HG03354 (cell line): Measurements from ENCODE around the gene PDF.
"Not testable (repeated sequence)": the region's sequence is repeated elsewhere in the genome, so short reads cannot be mapped to it uniquely, and the experiment has no call there.

Experiments used
- ATAC-seq: cut with Tn5 transposase; IDR thresholded peaks from one replicate; pipeline ENCODE4 v1.9.1; 2021; ENCODE audit warnings: mild to moderate bottlenecking; ENCODE audit not compliant: unreplicated experiment, poor library complexity, severe bottlenecking

The PDF gene, protein sequence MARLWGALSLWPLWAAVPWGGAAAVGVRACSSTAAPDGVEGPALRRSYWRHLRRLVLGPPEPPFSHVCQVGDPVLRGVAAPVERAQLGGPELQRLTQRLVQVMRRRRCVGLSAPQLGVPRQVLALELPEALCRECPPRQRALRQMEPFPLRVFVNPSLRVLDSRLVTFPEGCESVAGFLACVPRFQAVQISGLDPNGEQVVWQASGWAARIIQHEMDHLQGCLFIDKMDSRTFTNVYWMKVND

DNA sequence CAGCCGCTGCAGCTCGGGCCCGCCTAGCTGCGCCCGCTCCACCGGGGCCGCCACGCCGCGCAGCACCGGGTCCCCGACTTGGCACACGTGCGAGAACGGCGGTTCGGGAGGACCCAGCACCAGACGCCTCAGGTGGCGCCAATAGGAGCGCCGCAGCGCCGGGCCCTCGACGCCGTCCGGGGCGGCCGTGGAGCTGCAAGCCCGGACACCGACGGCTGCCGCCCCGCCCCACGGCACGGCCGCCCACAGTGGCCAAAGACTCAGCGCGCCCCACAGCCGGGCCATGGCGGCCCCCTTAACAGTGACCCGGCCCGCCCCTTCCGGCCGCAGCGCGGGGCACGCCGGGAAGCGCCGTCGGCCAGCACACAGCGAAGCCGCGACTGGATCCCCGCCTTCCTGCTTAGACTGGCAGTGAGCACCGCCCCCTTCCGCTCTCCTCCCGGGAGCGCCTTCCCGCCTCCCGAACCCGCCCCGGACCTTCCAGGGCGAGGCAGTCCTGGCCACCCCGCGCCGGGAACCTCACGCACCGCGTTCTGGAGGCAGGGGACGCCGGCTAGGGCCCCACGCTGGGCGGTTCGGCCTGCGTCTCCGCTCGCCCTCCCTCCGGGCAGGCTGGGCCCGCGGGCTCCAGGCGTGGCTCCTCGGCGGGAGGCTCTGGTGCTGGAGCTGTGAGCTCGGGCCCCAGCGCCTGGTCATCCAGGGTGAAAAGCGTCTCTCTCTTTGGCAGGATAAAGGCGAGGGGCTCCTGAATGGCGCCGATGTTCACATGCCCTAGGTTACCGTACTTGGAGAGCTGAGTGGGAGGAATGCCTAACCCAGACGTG is at the start of gene PDF:
Gene PDF, minus strand, starts transcription at position 303 of the 824 bp plus-strand sequence. Its CDS starts 18 bp downstream, at position 285.
- ATAC-seq = peak; percentile 95

GRCh38 chr16:69378760-69379159 is 48.4 kb upstream of the PDF start:
- ATAC-seq = no peak

- no peak for ATAC-seq
Observed at GRCh38 chr16:69378036-69378435, 47.6 kb upstream of the PDF start.

DNA sequence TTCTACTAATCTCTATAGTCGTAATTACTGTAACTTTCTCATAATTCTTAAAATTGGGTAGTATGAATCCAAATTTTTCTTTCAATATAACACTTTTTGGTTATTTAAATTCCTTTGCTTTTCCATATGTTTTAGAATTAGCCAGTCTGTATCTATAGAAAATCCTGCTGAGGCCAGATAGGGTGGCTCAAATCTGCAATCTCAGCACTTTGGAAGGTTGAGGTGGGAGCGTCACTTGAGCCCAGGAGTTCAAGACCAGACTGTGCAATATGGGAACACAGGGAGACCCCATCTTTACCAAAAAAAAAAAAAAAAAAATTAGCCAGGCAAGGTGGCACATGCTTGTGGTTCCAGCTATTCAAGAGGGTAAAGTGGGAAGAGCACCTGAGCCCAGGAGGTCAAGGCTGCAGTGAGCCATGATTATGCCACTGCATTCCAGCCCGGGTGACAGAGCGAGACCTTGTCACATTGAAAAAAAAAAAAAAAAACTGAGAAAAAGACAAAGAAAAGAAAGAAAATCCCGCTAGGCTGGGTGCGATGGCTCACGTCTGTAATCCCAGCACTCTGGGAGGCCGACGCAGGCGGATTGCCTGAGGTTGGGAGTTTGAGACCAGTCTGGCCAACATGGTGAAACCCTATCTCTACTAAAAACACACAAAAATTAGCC is 46.1 kb upstream of the PDF start:
- no peak for ATAC-seq

DNA sequence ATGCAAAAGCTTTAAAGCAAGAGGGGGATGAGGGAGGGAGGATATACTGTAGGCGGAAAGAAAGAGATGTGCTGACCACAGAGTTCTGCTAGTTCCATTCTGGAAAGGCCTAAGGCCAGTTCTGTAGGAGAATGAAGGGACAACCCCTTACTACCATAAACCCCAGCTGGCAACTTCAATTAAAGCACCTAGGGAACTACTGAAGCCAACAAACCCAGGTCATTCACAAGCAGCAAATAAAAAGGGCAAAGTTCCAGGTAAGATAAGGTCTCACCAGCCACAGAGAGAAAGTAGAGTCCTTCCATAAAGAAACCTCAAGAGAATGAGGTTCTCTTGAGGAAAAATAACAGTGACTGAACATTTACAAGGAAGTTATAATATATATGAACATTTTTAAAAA is 42.6 kb upstream of the PDF start:
- ATAC-seq = no peak

- ATAC-seq = no peak
Observed at GRCh38 chr16:69371564-69371963, 41.2 kb upstream of the PDF start.

DNA sequence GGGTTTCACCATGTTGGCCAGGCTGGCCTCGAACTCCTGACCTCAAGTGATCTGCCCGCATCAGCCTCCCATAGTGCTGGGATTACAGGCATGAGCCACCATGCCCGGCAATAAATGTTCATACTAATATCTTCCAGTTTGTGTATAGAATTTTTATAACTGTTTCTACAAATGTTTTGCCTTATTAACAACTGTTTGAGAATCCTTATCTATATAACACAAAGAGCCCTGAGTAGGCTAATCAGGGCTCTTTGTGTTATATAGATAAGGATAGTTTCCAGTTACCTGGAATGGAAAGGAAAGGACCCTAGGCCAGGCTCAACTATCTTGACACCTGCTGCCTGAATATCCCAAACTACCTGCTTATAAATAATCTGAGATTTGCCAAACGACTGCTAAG is 38.5 kb upstream of the PDF start:
- no peak for ATAC-seq

- ATAC-seq = no peak
Observed at GRCh38 chr16:69367980-69368379, 37.6 kb upstream of the PDF start.

GRCh38 chr16:69366431-69366830 is 36.0 kb upstream of the PDF start:
- ATAC-seq = no peak

GRCh38 chr16:69365901-69366300 is 35.5 kb upstream of the PDF start:
- ATAC-seq = no peak

DNA sequence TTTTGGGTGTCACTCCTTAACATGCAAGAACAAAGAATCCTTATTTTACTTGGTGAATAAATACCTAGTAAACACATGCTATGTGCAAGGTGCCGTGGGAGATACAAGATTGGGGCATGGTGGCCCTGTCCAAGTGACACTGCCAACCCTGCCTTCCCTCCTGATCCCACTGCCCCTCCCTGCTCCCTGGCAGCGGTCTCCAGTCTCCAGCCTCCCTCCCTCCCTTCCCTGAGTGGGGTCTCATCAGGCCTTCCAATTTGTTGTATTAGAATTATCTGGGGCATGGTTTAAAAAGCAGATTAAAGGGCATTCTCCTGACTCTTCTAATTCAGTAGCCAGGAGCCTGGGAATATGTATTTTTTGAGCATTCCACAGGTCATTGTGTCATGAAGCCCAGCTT is 33.7 kb upstream of the PDF start:
- no peak for ATAC-seq

- no peak for ATAC-seq
Observed at GRCh38 chr16:69363281-69363717, 32.9 kb upstream of the PDF start.

DNA sequence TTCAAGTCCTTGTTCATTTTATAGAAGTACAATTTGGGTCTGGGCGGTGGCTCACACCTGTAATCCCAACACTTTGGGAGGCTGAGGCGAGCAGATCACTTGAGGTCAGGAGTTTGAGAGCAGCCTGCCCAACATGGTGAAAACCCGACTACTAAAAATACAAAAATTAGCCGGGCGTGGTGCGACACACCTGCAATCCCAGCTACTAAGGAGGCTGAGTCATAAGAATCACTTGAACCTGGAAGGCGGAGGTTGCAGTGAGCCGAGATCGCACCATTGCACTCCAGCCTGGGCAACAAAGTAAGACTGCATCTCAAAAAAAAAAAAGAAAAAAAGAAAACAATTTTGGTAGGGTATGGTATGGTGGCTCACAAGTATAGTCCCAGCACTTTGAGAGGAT is 29.7 kb upstream of the PDF start:
- not testable (repeated sequence) for ATAC-seq

DNA sequence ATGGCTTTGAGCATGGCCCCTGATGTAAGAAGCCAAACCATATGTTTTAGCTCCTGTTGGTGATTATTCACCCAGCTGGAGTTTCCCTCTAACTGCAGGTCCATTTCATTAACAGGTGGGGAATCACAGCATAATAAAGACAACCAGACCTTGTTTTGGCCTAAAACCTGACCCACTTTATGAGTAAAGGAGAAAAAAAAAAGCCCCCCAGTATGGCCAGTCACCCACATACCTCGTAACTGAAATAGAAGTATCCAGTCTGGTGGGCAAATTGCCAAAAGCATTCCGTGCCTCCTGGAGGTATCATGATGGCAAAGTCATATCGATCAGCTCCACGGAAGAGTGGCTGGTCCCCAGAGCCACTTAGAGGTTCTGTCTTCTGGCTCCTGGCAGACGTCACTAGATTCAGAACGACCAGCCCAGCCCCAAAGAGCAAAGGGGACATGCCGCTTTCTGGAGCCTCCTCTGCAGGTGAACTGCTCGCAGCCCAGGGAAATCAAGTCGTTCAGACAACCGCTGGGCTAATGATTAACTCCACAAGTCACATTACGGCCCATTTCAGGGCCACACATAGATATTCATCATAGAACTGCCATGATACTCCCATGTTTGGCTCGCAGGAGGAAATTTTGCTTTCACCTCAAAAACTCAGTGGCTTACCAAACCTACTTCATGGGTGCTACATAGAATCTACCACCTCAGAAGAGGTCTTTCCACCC is 21.1 kb upstream of the PDF start, which contains the start of gene TMED6:
Gene TMED6, minus strand, starts transcription at position 478 of the 719 bp plus-strand sequence. Its CDS starts 33 bp downstream, at position 445.
- ATAC-seq = no peak

DNA sequence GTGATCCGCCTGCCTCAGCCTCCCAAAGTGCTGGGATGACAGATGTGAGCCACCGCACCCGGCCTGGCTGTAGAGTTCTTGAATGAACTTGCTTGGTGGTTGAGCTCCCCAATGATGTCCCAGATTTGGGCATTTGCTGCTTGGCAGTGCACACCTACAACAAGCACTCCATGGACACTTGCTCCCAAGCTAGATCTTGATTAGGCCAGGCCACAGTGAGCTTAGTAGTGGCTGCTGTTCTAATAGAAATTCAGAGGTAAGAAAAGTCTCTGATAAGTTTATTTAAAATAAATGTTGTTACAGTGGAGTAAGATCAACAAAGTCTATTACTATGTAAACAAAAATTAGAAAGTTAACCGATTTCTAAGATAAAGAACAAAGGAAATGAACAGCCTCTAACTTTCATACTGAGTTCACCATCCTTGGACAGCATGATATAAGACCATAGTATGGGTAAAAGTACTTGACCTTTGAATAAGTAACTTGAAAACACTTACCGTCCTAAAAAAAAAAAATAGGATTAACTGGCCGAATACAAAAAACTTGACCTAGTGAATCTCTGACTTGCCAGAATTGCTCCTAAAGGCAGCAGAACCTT is 20.2 kb upstream of the PDF start:
- no peak for ATAC-seq

- no peak for ATAC-seq
Observed at GRCh38 chr16:69349536-69349935, 19.1 kb upstream of the PDF start.

DNA sequence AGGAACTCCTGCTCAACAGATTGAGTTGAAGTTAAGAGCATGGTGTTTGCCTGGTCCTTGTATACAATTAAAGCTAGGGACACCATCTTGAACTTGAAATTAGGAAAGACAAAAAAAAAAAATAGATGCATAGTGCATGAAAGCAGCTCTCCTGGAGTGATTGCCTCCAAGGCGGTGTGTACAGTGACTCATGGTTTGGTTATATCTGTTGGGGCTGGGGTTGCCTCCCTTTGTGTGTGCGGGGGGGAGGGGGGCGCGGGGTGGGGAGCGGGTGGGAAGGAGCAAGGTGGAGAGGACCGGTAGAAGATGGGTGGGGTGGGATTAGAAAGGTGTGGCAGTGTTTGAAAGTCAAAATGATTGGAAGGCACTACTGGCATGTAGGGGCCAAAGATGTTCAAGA is 17.8 kb upstream of the PDF start:
- ATAC-seq = no peak

GRCh38 chr16:69346683-69347082 is 16.3 kb upstream of the PDF start:
- no peak for ATAC-seq

DNA sequence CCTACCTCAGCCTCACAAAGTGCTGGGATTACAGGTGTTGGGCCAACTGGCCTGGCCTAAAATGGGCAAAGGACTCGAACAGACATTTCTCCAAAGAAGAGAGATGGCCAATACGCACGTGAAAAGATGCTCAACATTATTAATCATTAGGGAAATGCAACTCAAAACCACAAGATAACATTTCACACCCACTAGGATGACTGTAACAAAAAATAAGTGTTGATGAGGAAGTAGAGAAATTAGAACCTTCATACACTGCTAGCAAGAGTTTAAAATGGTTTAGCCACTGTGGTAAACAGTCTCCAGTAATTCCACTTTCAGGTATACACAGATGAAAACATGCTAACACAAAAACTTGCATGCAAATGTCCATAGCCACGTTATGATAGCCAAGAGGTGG is 15.5 kb upstream of the PDF start:
- no peak for ATAC-seq

DNA sequence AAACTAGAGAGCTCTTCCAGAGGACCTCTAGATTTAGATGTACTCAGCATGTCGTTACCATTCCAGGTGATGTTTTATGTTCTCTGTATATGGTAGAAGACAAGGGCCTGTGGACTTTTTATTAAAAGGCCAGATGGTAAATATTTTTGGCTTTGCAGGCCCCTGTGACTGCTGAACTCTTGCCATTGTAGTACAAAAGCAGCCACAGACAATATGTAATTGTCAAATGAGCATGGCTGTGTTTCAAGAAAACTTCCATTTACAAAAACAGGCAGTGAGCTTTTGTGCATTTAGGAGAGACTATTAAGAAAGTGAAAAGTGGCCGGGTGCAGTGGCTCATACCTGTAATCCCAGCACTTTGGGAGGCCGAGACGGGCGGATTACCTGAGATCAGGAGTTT is 13.8 kb upstream of the PDF start:
- no peak for ATAC-seq
